ENCODE results near the gene CZIB. TPM values are rescaled to one million over a fixed set of nuclear protein-coding genes. Genes with fewer than 3 reads are reported as not detected.

The CZIB gene
- total RNA-seq, 1 donor from 2014 or later, result 60.2 TPM

DNA sequence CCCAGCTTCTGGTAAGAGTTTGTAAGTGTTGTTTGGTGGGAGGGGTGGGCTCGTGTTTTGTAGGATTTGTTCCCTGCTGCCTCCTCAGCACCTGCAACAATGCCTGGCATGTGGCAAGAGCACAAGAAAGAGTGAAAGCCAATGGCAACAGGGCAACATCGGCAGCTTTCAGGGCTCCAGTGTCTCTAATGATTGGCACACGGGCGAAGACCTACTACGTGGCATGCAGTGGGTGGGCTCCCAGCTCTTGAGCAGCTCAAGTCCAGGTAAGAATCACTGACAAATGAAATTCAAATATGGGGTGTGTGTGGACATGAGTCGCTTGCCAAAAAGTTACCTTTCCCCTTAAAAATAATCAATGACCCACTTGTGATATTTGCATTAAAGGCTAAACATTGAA, 54.1 kb downstream of the CZIB start:
- ATAC-seq, result no peak

DNA sequence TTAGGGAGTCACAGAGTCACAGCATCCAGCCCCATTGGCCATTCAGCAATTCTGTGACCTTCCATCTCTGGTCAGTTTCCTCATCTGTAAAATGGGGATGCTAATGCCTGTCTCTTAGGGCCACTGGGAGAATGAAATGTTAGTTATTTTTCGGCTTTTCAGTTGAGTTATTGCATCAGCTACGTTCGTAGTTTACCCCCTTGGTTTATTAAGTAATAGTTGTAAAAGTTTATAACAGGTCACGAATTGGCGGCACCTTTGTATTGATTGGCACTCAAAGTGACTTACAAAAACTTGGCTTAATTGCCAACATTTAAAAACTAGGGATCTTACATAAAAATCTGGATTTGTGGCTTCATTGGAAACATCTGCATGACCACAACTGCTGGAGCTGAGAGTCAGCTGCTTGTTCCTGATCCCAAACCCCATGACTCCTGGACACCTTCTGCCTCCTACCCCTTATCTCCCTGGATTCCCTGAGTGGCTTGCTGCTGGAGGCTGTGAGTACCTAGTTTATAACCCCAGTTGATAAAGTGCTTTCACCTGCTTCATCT, 54.9 kb downstream of the CZIB start:
- H3K27ac ChIP-seq, result no peak overlapping the region
- no peaks in the 10 kb centered on the region for H3K36me3 ChIP-seq
- DNase-seq, result no peak
- no peaks in the 10 kb centered on the region for H3K9me3 ChIP-seq
- H3K4me3 ChIP-seq, result no peak overlapping the region
- H3K4me1 ChIP-seq, result no peaks in the 10 kb centered on the region
- ATAC-seq, result no peak
- TF ChIP-seq, protein P1, sequence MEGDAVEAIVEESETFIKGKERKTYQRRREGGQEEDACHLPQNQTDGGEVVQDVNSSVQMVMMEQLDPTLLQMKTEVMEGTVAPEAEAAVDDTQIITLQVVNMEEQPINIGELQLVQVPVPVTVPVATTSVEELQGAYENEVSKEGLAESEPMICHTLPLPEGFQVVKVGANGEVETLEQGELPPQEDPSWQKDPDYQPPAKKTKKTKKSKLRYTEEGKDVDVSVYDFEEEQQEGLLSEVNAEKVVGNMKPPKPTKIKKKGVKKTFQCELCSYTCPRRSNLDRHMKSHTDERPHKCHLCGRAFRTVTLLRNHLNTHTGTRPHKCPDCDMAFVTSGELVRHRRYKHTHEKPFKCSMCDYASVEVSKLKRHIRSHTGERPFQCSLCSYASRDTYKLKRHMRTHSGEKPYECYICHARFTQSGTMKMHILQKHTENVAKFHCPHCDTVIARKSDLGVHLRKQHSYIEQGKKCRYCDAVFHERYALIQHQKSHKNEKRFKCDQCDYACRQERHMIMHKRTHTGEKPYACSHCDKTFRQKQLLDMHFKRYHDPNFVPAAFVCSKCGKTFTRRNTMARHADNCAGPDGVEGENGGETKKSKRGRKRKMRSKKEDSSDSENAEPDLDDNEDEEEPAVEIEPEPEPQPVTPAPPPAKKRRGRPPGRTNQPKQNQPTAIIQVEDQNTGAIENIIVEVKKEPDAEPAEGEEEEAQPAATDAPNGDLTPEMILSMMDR (IDR thresholded peaks at IDR 0.05), result no peak
- no peaks in the 10 kb centered on the region for H3K27me3 ChIP-seq (ENCODE audit: low read depth)
- intact Hi-C loops (cut with DNase I), result no loop called here

More for the DNA sequence above, 54.1 kb downstream of the CZIB start:
- Histone ChIP-seq H3K4me1 (no peaks in the 10 kb centered on the region), H3K9me3 (no peaks in the 10 kb centered on the region), H3K27me3 (ENCODE audit: low read depth) (no peaks in the 10 kb centered on the region), H3K27ac (no peak overlapping the region), H3K4me3 (no peak overlapping the region), H3K36me3 (no peaks in the 10 kb centered on the region)
- TF ChIP-seq, protein P1 (IDR thresholded peaks at IDR 0.05), result no peak
- intact Hi-C loops (cut with DNase I), result no loop called here
- no peak for DNase-seq

Other genes with a start within 250 kb of the CZIB start
- 64.0 TPM for gene PODN, start 158.4 kb downstream of the CZIB start, total RNA-seq
- gene SLC1A7, start 78.0 kb downstream of the CZIB start, total RNA-seq, result 0.68 TPM
- gene CPT2, start 23.8 kb downstream of the CZIB start, total RNA-seq, result 26.3 TPM
- gene MAGOH, start 17.9 kb upstream of the CZIB start, total RNA-seq, result 34.4 TPM
- gene LRP8, start 107.4 kb upstream of the CZIB start, total RNA-seq, result 9.2 TPM
- not detected for gene DMRTB1, start 238.8 kb upstream of the CZIB start, total RNA-seq